Left kidney (tissue), 2 donors: Measurements from ENCODE around the gene CKAP2L. TPM values are rescaled to one million over a fixed set of nuclear protein-coding genes. Genes with fewer than 3 reads are reported as not detected.
"Not testable (repeated sequence)": the region's sequence is repeated elsewhere in the genome, so short reads cannot be mapped to it uniquely, and the experiment has no call there.

Source experiments
- DNase-seq: peaks from one replicate; pipeline ENCODE4 v3.0.0-alpha.2; 2013
- polyA plus RNA-seq: library from polyadenylated mRNA; unstranded; fragments of 120-200 nt; gene quantifications from one replicate; pipeline ENCODE4 v1.2.1, GENCODE V29; 2013; ENCODE audit not compliant: insufficient read length

The CKAP2L gene
- polyA plus RNA-seq, 1 donor = 20.9 TPM

GRCh38 chr2:112726487-112727190 is 37.8 kb downstream of the CKAP2L start:
- DNase-seq = peak; percentile 85

DNA sequence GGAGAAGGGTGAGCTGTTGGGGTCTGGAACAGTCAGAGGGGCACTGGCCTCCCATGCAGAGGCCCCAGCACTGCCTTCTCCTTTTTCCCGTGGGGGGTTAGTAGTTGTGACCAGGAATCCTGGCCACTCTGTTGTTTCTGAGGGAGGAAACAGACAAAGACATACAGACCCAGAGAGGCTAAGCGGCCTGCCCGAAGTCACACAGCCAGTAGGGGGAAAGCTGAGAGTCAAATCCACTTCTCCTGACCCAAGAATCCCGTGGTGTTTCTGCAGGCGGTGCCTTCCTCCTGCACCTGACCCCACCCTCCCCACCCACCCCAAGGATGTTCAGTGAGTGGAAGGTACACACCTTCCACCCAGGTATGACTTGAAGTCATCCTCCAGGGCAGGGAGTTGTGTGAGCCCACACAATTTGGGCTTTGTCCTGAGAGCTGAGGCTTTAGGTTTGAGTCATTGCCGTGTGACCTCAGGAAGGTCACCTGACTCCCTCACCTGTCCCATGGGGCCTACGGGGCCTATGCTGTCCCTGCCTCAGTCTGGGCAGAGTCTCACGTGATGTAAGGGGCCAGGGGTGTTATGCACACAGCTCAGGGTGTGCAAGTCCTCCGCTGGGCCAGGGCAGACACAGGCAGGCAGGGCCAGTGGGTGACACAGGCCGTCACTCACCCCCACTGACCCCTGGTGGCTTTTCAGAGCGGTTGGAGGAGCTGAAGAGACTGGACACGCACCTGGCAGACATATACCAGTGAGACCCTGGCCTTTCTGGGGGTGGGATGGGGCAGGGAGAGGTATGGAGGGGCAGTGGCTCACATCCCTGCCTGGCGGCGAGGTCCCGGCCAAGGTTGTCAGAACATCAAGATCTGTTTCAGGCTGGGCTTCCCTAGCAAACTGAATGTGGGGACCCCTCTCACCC is 38.6 kb downstream of the CKAP2L start:
- no peak for DNase-seq

- DNase-seq = no peak
These were observed 39.6 kb downstream of the CKAP2L start for GRCh38 chr2:112724591-112725525.

GRCh38 chr2:112723995-112724394 is 40.4 kb downstream of the CKAP2L start:
- DNase-seq = no peak

GRCh38 chr2:112723547-112723940 is 40.9 kb downstream of the CKAP2L start:
- no peak for DNase-seq

DNA sequence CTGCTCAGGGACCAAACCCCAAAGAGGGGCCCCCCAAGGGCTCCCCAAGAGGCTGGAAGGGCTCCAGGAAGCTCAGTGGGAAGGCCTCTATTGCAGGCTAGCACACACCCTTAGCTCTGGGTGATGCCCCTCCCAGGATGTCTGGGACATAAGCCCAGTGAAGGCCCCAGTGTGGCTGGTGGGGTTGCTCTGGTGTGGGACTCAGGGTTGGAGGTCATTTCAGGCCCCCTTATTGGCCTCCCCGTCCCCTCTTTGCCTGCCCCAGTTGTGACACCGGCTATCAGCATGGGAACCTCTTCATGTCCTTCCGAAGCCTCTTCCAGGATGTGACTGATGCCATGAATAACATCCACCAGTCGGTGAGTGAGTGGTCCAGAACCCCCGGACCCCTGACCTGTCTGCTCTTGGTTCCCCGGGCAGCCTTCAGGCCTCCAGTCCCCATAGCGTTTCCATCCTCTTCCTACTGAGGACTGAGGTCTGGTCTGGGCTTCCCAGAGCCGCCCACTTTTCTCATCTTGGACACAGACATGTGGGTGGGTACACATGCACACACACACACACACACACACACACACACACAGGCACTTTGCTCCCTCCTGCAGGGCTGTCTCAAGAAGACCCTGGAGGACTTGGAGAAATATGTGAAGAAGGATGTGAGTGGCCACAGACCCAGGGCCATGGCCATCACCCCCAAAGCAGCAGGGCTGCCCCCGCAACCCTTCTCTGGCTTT is 41.4 kb downstream of the CKAP2L start:
- DNase-seq = no peak

DNA sequence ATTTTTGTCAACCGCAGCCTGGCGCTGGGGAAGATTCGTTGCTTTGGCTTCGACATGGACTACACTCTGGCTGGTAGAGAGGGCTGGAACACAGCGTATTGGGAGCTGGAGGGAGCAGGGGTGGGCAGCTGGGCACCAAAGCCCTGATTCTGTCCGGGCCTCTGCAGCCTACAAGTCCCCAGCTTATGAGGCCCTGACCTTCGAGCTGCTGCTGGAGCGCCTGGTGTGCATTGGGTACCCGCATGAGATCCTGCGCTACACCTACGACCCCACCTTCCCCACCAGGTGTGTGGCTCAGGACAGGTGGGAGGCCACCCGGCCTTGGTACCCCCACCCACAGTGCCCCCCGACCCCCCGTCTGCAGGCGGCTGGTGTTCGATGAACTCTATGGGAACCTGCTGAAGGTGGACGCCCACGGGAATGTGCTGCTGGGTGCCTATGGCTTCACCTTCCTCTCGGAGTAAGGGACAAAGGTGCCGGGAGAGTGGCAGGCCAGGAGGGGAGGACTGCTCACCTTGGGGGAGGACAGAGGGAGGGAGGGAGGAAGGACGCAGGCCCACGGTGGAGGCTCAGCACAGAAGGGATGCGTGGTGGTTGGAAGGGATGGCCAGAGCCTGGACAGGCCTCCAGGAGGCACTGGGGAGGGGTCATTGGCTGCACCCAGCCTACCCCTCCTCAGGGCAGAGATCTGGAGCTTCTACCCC is 42.4 kb downstream of the CKAP2L start:
- no peak for DNase-seq

DNA sequence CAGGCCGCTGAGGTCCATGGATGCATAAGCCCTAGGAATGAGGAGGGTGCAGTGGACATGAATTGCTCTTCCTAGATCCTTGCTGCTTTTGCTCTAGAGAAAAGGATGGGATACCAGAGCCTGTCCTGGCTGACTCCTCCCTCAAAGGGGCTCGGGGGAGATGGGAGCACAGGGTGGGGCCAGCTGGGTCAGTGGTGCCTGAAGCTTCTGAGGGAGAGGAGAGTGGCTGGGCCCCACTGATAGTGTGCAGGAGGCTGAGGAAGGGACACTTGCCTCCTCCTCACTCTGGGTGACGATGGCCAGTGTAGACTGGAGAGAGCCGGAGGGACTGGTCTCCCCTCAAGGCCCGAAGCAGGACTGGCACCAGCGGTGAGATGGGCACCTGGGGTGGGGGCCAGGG is 43.6 kb downstream of the CKAP2L start, which contains the start of gene NT5DC4:
TSS of gene NT5DC4 (plus strand) at position 236 of the 400 bp plus-strand sequence. CDS start at position 296, 60 bp downstream.
- DNase-seq = no peak

DNA sequence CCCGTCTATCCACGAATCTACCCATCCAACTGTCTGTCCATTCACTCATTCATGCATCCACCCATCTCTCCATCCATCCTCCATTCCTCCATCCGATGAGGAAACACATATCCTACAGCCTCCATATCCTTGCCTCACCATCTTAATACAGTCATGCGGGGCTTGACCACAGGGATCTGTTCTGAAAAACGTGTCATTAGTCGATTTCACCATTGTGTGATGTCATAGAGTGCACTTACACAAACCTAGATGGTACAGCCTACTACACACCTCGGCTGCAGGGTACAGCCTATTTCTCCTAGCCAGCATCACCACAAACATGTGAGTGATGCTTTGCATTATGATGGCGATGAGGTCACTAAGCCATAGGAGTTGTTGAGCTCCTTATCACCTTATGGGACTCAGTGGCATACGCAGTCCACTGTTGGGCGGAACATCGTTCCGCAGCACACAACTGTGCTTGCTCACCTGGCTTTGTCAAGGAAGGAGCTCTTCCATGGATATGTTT is 45.5 kb downstream of the CKAP2L start:
- DNase-seq = no peak

DNA sequence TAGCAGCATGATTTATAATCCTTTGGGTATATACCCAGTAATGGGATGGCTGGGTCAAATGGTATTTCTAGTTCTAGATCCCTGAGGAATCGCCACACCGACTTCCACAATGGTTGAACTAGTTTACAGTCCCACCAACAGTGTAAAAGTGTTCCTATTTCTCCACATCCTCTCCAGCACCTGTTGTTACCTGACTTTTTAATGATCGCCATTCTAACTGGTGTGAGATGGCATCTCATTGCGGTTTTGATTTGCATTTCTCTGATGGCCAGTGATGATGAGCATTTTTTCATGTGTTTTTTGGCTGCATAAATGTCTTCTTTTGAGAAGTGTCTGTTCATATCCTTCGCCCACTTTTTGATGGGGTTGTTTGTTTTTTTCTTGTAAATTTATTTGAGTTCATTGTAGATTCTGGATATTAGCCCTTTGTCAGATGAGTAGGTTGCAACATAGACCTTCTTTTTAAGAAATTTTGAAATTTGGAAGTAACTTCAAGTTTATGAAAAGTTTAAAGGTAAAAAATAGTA is 47.5 kb downstream of the CKAP2L start:
- not testable (repeated sequence) for DNase-seq

- not testable (repeated sequence) for DNase-seq
These were observed 48.3 kb downstream of the CKAP2L start for GRCh38 chr2:112716094-112716493.

- no peak for DNase-seq
These were observed 49.4 kb downstream of the CKAP2L start for GRCh38 chr2:112714836-112715631.

- no peak for DNase-seq
These were observed 50.1 kb downstream of the CKAP2L start for GRCh38 chr2:112714331-112714730.

DNA sequence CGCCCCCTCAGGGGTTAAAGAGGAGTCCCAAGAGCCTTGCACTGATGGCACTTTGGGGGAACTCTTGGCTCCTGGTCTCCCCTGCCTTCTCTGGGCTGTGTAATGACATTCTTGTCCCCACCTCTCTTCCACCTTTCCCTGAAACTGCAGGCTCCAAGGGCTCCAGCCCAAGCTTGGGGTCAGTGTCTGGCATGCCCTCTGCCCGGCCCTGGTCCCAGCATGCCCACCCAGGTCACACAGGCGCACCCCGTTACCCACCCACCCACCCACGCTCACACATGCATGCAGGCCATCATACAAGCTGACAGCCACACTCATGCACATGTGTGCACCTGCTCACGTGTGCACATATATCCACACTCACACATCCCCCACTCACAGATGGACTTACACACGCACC is 50.5 kb downstream of the CKAP2L start:
- DNase-seq = no peak

- DNase-seq = no peak
These were observed 50.9 kb downstream of the CKAP2L start for GRCh38 chr2:112713585-112713925.

DNA sequence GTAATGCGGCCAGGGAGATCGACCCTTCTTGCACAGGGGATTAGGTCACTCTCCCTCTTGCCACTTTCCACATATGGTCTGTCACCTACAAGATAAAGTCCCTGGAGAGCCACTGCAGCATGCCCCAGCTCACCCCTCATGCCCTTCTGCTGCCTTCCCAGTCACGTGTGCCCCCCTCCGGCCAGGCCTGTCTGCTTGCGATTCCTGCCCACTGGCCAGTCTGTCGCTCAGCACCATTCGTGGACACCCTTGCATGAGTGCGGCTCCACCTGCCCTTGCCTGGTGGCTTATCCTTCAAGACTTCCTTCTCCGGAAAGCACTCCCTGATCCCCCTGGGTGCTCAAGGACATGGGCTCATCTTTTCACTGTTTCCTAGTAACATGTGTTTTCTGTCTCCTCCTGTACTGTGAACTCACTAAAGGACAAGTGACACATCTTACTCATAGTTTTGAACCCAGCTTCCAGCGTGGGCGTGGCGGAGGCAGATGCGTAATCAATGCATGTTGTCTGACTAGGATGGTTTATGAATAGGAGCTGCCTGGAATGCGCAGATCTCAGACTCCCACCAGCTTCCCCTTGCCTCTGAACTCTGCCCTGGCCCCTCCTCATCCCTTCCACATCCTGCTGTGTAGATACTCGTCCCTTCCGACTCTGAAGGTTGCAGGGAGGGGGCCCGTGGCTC is 51.4 kb downstream of the CKAP2L start:
- DNase-seq = no peak

GRCh38 chr2:112712465-112712864 is 51.9 kb downstream of the CKAP2L start:
- no peak for DNase-seq

DNA sequence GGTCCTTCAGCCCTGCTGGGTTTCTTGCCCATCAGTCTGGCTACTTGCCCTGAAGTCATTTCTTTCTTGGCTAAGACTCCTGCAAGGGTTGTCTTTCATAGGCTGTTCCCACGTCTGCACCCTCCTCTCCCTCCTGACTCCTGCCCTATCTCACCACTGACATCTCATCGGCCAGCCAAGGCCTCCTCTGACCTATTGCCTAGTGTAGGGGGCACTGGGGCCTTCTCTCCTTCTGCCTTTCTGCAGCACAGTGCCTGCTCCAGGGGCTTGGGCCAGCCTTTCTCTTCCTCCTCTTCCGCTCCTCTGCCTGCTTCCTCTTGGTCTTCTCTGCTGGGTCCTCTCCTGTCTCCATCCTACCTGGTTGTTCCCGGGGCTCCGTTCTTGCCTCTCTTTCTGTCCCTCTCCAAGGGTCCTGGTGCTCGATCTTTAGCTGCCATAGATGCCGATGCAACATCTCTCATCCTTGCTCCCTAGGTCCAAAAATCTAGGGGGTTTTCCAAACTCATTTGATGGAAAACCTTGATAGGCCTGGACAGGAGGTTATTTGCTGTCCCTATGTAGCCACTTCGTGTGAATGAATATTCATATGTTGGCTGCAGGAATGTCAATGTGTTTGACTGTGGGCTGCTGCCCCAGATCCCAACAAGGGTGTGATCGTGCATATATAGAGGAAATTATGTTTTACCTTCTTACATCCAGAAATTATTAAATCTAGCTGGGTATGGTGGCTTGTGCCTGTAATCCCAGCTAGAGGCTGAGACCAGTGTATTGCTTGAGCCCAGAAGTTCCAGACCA is 53.3 kb downstream of the CKAP2L start:
- no peak for DNase-seq
